LNCAP (cell line): ENCODE data around the gene SASH1.

Source experiments
- TF ChIP-seq, protein P1 (sequence below): fragments of 450-650 bp; IDR thresholded peaks from 2 replicates; pipeline ENCODE4 v1.5.1; 2017; ENCODE audit warnings: mild to moderate bottlenecking

SASH1 gene

DNA sequence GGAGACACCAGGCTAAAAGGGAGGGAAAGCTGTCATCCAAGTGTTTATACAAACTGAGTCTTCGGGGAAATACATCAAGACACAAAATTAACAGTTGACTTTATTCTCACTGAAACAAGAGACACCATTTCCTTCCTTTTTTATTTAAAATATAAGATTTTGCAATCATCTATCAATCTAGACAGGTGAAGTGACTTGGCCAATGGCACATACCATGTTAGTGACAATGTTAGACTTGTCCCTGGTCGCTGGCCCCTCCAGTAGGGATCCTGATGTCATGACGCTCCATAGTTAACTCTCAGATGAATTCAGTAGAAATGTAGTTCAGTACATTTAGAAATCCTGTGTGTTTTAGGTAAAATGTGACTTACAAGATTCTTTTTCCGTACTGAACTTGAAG lies 2.9 kb downstream of the SASH1 start:
- TF ChIP-seq, protein P1, sequence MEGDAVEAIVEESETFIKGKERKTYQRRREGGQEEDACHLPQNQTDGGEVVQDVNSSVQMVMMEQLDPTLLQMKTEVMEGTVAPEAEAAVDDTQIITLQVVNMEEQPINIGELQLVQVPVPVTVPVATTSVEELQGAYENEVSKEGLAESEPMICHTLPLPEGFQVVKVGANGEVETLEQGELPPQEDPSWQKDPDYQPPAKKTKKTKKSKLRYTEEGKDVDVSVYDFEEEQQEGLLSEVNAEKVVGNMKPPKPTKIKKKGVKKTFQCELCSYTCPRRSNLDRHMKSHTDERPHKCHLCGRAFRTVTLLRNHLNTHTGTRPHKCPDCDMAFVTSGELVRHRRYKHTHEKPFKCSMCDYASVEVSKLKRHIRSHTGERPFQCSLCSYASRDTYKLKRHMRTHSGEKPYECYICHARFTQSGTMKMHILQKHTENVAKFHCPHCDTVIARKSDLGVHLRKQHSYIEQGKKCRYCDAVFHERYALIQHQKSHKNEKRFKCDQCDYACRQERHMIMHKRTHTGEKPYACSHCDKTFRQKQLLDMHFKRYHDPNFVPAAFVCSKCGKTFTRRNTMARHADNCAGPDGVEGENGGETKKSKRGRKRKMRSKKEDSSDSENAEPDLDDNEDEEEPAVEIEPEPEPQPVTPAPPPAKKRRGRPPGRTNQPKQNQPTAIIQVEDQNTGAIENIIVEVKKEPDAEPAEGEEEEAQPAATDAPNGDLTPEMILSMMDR: no peak

DNA sequence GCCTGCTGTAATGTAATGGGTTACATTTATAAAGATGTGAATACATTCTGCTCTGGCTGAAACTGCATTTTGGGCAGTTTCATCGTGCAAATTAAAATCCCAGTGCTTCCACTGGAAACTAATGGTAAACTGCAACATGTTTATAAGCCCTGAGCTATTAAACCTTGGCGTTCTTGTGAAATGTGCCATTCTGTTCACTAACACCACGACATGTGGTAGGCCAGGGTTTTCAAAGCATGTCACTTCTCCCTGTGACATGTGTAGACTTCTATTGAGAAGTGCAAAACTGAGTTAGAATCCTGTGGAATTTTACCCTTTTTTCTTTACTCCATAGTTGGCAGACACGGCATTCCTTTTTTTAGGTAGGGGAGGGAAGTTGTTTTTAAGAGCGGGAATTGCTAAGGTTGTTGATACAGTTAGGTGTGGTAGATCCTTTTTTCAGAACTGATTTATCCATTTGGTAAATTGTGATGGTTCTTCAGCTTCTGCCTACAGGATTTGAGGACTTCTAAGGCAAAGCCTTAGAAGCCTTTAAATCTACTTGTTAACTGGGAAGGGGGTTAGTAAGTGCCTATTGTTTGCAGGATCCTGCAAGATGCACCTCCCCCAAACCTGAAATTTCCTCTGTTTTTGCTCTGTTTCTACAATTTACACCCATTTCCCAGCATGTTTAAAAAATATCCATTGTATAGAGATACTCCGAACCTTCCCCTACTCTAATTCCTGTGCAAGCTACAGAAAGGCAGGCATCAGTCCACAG lies 4.2 kb downstream of the SASH1 start:
- TF ChIP-seq, protein P1: no peak

DNA sequence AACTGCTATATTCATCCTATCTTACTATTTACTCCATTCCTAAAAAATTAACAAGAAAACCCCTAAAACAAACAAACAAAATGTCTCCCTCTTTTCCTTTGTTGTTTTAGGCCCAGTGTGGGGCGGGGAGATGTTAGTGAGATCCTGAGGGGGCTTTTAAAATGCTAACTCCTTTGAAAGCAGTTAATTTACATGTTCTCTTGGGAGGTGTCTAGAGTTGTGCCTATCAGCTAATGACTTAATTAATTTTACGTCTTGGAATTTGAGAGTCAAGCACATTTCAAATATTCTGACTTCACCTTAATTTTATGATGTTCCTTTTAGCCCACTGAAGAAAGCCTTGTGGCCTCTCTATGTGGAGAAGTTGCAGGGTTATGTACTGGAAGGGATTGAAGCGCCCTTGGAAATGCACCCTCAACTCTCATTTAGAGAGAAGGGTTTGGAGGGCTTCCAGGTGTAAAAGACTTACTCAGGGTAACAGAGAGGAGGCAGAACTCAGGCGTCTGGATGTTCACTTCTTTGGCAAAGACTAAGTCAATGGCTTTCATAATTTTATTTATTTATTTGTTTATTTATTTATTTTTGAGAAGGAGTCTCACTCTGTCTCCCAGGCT lies 4.9 kb downstream of the SASH1 start:
- TF ChIP-seq, protein P1: no peak

DNA sequence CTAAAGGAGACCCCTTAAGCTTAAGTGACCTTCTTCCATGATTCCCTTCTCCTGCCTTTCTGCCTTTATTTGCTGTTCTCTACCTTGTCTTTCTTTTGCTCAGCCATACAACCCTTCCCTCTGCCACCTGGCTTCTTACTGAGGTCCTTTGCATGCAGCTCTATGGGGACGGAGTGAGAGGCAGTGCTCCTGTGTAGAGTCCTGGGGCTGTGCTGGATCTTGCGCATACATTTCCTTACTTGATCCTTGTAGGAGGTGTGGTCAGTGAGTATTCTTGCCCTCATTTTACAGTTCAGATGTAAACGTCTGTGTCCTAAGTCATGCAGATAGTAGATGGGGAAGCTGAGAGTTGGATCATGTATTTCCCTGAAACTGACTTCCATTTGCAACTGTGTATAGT lies 5.7 kb downstream of the SASH1 start:
- TF ChIP-seq, protein P1: no peak

DNA sequence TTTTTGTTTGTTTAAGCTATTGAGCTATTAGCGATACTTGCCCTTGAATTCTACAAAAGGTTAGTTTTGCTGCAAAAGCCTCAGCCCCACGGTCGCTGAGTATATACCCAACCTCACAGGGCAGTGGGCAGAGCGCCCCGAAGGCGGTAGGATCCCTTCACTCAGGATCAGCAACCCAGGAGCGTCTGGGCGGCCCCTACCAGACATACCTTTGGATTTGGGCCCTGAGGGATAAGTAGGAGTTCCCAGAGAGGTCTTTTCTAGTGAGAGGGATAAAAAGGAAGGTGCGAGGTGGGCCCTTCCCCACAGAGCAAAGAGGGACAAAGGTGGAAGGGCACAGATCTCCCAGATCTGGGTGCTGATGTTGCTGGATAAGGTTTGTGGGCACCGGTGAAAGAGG lies 6.1 kb downstream of the SASH1 start:
- TF ChIP-seq, protein P1: no peak

DNA sequence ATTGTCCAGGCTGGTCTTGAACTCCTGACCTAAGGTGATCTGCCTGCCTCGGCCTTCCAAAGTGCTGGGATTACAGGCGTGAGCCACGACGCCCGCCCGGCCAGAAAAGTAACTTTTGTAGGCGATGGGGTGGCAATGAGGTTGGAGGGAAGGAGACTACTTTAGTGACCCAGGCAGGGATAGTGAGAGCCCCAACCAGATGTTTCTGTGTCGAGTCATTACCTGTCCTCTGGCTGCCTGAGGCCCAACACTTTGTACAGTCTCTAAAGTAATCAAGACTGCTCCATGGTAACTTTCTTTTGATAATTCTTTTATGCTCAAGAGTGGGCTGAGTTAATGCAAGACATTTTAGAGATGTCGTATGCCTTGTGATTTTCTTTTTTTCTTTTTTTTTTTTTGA lies 6.8 kb downstream of the SASH1 start:
- TF ChIP-seq, protein P1: no peak

DNA sequence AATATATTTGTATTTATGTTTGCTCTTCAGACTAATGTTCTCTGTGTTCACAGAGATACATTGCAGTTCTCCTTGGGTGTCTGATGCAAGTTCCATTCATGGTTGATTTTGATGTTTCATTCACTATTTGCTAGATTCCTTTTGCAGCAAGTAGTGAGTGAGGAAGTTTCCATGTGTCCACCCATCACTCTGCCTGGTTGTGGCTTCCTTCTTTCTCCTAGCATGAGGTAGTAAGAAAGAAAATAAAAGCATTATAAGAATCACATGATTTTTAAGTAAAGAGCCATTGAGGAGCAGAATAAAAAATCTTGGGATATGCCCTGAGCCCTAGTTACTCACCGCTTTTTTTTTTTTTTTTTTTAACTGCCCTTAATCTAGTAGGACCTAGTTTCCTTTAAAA lies 8.7 kb downstream of the SASH1 start:
- TF ChIP-seq, protein P1: no peak
